ENCODE results near the gene ALG10.
"Not testable (repeated sequence)": the region's sequence is repeated elsewhere in the genome, so short reads cannot be mapped to it uniquely, and the experiment has no call there.

Gene ALG10, protein sequence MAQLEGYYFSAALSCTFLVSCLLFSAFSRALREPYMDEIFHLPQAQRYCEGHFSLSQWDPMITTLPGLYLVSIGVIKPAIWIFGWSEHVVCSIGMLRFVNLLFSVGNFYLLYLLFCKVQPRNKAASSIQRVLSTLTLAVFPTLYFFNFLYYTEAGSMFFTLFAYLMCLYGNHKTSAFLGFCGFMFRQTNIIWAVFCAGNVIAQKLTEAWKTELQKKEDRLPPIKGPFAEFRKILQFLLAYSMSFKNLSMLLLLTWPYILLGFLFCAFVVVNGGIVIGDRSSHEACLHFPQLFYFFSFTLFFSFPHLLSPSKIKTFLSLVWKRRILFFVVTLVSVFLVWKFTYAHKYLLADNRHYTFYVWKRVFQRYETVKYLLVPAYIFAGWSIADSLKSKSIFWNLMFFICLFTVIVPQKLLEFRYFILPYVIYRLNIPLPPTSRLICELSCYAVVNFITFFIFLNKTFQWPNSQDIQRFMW

DNA sequence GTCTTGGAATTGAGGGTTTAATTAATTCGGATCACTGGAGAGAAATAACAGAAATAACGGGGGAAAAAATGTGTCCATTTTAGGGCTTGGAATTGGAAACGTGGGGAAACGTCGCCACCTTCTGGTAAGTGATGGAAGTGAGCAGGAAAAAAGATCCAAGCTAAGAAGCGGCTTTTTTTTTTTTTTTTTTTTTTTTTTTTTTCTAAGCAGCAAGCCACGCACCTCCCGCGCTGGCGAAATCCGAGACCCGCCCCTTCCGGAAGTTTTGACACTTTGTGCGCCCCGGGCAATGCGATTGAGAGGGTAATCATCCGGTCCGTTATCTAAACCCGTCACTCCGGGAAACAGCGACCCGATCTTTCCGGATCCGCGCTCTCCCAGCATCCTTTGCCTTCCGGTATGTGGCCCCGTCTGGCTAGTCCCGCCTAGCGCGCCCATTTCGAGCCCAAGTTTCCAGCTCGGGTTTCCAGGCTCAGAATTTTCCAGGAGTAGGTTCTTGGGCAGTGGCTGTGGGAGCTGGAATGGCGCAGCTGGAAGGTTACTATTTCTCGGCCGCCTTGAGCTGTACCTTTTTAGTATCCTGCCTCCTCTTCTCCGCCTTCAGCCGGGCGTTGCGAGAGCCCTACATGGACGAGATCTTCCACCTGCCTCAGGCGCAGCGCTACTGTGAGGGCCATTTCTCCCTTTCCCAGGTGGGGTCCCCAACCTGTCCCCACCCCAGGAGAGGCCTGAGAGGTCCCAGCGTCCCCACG lies at the start of gene ALG10:
Gene ALG10, plus strand, starts transcription at position 418 of the 752 bp plus-strand sequence. Its CDS starts 104 bp downstream, at position 522.
- peak; percentile 91 for DNase-seq

DNA sequence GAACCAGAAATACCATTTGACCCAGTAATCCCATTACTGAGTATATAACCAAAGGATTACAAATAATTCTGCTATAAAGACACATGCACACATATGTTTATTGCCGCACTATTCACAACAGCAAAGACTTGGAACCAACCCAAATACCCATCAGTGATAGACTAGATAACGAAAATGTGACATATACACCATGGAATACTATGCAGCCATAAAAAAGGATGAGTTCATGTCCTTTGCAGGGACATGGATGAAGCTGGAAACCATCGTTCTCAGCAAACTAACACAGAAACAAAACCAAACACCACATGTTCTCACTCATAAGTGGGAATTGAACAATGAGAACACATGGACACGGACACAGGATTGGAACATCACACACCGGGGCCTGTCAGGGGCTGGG lies 49.4 kb upstream of the ALG10 start:
- DNase-seq, result not testable (repeated sequence)

DNA sequence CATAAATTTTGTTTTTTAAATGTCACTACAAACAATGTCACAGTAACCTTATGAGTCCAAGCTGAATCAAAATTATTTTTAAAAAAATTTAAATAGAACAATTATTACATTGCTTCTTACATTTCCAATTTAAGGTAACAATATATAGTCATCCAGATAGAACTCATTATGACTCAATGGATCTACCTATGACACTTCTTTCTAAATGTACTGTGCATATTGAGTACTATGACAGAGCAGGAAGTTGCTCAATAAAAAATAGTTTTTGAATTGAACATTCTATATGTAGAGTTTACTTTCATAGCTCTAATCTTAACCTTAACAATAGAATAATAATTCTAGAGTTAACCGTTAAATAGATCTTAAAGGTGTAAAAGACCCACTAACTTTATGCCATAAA lies 44.4 kb upstream of the ALG10 start:
- DNase-seq, result no peak

DNA sequence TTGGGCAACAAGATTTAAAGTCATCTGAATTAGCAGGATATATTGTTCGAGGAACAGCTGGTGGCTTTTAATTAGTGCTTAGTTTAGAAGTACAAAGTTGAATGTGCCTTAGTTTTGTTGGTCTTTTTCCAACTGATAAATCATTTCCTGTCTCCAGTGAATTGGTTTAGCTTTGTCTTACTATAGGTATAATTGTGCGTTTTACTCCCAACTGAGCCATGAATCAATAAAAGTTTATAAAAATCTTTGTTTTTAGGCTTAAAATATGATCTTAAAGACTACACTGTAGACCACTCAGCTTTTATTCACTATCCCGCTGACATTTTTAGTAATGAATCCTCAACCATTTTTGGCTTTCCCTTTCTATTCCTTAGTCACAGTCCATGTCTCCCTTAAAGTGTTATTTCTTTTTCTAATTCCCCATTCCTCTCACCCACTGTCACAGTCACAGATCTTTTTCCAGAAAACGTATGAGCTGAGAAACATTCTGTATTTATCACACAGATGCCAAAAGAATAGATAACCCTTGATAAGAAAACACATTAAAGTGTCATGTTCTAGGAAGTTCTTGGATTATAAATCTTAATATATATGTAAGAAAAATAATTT lies 34.0 kb upstream of the ALG10 start:
- DNase-seq, result no peak

DNA sequence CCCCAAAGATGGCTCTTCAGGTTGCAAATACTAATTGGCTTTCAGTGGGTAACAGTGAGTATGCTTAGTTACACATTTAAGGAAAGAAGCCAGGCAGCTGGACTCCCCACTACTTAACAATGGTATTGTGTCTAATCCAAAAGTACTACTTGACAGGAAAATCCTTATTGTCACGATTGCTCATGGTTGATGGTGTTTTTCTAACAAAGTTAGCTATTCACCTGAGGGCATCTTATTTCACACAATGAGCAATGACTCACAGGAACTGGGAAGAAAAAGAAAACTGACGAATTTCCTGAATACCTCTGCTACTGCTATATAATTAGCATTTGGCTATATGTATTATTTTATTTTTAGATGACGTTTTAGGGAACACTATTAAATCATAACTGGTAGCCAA lies 33.4 kb upstream of the ALG10 start:
- DNase-seq, result no peak

DNA sequence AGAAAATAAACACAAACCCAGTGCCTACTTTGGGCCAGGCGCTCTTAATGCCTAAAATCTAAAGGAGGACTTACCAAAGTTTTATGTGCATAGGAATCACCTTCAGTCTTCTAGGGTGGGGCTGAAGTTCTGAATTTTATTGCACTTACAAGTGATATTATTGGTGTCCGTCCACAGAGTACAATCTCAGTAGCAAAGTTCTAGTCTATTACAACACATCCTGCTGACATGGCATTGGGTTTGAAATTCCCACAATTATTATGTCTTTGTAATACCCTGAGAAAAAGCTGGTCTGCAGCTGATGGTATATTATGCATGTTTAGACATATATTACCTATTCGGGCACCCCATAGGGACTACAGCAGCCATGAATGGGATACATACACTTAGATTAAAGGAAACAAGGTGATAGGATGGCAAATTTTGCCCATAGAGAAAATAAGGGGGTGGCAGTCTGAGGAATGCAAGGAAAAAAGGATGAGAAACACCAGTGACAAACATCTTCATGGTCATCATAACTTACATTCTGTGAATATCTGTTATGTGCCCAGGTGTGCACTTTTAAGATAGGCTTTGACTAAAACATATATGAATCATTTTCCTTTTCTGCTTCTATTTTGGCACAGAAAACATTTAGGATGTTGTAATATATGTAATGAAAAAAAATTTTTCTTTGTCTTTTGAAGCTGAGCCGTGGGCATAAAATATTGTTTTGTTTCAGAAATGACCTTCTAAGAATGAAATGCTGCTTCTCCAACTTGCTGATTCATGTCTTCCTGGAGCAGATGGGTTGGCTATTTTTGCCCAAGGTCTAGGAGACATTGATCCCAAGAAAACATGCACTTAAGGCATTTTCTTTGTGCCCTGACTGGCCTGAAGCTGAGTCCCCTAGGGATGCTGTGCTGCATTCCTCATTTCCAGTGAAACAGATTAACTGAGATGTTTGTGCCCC lies 27.2 kb upstream of the ALG10 start:
- DNase-seq, result no peak

DNA sequence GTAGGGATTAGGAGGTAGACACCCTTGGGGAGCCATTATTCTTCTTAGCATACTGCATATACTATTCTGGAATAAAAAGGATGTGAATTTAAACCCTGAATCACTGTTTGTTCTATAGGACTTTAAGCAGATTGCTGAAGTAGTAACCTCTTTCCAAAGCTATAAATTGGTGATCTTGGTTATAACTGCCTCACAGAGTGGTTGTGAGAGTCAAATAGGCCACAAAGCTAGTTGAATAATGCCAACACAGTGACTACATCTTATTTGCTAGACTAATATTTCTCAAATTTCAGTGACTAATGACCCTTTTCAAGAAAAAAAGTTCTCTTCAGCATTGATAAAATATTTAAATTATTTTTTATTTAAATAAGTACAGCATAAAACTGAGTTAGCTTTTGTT lies 13.5 kb upstream of the ALG10 start:
- not testable (repeated sequence) for DNase-seq

DNA sequence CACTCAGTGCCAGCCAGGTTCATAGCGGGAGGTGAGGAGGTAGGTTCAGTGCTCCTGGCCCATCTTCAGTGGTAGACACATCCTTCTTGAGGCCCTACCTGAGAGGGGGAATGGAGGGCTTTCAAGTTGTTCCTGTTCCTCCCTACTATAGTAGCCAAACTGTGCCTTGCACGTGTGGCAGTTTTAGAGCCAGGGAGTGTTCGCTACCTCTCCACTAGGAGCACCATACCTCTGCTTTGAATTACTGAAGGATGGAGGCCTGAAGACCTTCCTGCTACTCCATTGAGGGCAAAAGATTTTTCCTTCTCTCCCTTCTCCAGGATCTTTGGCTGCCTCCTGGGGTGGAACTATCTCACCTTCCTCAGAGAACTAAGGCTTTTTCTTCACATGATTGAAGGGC lies 5.9 kb upstream of the ALG10 start:
- DNase-seq, result no peak

DNA sequence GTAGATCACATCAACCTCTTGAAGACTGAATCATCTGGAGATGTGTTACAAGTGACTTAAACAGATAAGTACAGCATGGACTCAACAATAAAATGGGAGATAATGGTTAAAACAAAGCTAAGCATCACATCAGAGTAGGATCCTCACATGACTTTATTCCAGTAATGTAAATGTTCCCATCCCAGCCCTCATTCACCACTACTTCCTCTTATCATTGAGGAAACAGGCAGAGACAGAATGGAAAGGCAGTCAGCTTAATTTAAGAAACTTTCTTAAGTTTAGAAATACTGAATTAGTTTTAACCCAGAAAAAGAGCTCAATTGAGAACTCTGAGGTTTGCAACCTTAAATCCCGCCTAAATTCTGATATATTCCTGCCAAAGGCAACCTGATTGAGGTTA lies 1.2 kb upstream of the ALG10 start:
- no peak for DNase-seq

DNA sequence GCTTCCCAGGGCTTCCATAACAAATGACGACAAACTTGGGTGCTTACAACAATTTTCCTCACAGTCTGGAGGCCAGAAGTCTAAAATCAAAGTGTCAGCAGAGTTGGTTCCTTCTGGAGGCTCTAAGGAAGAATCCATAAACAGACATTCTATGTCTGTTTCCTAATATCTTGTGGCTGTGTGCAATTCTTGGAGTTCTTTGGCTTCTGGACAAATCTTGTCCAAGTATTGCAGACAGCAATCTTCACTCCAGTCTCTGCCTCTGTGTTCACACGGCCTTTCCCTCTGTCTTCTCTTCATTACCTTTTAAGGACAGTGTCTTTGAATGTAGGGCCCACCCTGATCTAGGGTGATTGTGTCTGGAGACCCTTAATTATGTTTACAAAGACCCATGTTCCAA lies 5.4 kb downstream of the ALG10 start:
- DNase-seq, result not testable (repeated sequence)

DNA sequence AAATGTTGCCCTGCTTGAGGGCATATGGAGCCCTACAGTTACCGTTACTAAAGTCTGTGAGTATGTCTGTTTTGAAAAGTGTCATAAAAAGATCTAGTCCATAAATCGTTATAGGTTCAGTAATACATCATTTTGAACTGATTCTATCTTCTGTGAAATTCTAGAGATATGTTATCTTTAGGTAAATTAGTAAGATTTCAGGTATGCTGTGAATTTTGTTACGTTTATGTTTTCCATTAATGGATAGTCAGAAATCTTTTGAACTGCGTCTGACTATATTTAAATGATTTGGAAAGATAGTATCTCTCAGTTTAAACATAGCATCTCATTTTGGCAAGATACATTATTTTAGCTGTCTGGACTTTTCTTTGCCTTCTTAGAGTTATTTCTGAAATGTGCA lies 8.3 kb downstream of the ALG10 start:
- no peak for DNase-seq

DNA sequence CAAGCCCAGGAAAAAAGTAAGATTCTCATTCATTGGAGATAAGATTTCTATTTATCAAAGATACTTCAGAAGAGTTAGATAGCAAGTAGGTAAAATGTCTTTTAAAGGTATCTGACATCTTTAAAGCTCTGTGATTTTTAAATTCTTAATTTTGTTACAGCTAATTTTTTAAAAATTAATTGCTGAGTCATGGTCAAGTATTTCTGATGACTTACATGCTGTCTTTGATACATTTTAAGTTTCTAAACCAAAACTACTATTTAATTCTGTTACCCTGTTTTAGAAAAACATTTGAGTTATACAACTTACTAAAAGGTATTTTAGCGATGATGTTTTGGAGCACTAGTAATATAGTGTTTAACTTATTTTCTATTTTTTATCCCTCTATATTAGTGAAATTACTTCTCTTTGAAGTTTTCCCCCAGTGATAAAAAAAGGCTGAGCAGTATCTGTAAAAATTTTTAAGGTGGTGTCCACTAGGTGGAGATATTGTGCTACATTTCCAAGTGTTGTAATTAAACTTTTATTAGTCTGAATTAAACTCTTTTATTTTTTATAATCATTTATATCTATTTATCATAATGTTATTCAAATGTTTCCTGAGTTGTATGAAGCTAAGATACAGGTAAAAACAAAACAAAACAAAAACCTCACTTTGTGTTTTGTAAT lies 11.5 kb downstream of the ALG10 start:
- no peak for DNase-seq

DNA sequence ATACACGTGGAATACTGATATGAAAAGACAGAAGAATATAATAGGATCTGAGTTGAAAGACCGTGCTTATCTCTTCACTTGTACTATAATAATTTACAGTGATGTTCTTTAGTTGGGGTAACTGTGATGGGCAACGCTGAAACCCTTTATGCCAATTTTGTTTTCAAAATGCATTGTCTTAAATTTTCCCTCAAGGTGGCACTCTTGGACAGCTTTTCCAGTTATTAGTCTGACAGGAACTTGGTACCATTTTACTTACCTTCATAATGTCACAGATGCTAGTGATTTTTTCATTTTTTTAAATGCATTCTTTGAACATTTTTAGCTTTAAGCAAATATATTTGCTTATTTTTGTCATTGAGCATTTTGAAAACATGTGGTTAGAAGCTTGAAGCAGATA lies 16.1 kb downstream of the ALG10 start:
- not testable (repeated sequence) for DNase-seq

DNA sequence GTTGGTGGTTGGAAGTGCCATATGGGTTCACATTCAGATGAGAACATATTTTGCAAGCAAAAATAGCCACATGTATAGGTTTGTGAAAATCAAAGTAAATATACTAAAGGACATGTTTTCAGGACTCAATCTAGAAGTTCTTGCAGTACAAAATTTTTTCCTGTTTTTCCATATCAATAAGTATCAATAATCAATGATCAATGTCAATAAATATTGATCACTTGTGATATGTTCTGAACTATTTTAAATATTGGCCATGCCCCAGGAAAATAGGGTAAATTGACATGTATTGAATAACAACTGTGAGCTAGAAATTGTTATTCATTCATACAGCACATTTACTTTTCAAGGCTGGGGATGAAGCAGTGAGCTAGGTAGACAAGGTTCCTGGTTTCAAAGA lies 24.3 kb downstream of the ALG10 start:
- no peak for DNase-seq

DNA sequence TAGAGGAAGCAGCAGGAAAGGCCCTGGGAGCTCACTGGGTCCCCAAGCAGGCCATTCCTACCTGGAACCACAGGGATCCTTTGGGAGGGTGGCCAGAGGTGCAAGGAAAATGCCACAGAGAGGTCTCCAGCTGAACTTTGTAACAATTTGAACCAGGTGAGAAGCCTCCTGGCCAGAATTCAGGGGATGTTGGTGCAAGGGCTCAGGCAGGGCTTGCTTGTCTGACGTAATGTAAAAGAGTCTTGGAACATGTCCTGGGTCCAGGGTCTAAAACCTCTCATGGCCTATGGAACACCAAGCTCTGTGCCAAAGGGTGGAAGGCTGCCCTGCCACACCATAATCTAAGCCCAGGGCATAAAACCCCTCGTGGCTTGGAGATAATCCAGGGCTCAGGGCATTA lies 25.6 kb downstream of the ALG10 start:
- not testable (repeated sequence) for DNase-seq

DNA sequence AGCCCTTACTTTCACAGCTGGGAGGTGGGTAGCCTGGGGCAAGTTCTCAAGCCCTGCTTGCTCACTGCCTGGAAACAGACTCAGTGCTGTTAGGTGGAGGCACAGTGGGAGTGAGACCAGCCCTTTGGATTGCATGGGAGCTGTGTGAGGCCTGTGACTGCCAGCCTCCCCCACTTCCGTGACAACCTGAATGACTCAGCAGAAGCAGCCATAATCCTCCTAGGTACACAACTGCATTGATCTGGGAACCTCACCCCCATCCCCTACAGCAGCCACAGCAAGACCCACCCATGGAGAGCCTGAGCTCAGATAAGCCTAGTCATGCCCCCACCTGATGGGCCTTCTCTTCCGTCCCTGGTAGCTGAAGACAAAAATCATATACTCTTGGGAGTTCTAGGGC lies 26.4 kb downstream of the ALG10 start:
- DNase-seq, result no peak

DNA sequence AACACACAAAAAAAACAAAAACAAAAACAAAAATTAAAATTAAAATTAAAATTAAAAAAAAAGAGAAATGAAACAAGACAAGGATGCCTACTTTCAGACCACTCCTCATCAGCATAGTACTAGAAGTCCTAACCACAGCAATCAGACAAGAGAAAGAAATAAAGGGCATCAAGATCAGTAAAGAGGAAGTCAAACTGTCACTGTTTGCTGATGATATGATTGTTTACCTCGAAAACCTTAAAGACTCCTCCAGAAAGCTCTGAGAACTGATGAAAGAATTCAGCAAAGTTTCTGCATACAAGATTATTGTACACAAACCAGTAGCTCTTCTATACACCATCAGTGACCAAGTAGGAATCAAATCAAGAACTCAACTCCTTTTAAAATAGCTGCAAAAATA lies 29.2 kb downstream of the ALG10 start:
- no peak for DNase-seq

DNA sequence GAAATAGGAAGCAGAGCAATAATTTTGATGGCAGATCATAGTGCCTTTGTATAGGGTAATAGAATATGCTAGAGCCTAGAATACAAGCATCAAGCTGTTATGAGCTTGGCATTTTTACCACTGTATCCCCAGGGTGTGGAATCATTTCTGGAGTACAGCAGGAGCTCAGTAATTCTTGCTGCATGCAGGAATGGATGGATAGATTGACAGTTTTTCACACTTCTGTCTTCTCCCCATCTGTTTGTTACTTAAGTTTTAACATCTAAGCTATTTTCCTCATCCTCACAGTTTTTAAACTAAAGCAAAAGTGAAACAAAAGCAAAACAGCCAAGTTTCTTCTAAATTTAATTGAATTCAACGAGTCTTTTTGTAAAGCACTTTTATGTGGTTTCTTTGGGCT lies 32.6 kb downstream of the ALG10 start:
- DNase-seq, result no peak
